ENCODE results near the gene PFKFB2.
"Not testable (repeated sequence)": the region's sequence is repeated elsewhere in the genome, so short reads cannot be mapped to it uniquely, and the experiment has no call there.

GRCh38 chr1:207041397-207041796 is 11.7 kb upstream of the PFKFB2 start:
- not testable (repeated sequence) for TF ChIP-seq POLR2A (IDR thresholded peaks at IDR 0.05; ENCODE audit: low read depth, low read length); TAF1 (IDR thresholded peaks at IDR 0.05; ENCODE audit: borderline replicate concordance, low read depth, low read length)
